ENCODE results near the gene ANKRD9. TPM values are rescaled to one million over a fixed set of nuclear protein-coding genes. Genes with fewer than 3 reads are reported as not detected.

ANKRD9 gene
- total and polyA plus RNA-seq, 4 experiments from 2014 or later: 0.69 to 2.5 (median 1.8) TPM; not detected in 1

Small RNA genes within 50 kb of the gene (microRNA-seq; reads per million reads assigned to microRNA genes)
- not detected for gene MIR4309 (ENCODE audit: borderline microRNAs expressed, borderline number of aligned reads, borderline replicate concordance)

Other genes with a start within 250 kb of the ANKRD9 start
- gene MOK, start 204.6 kb downstream of the ANKRD9 start, total RNA-seq: 1 to 10 TPM in 1 of 2 experiments, under 1 TPM in 1; 0.73 to 1.3 TPM
- gene MOK, start 204.6 kb downstream of the ANKRD9 start, polyA plus RNA-seq: 1 to 10 TPM in 1 of 2 donors, not detected in 1; 1.4 TPM
- gene ZNF839, start 190.0 kb downstream of the ANKRD9 start, total RNA-seq: 10 to 100 TPM; 19.0 to 21.7 TPM
- gene ZNF839, start 190.0 kb downstream of the ANKRD9 start, polyA plus RNA-seq: 1 to 10 TPM; 4.0 to 6.9 TPM
- 10 to 100 TPM; 31.5 to 32.3 TPM for gene CINP, start 146.9 kb downstream of the ANKRD9 start, total RNA-seq
- 10 to 100 TPM; 31.3 to 37.7 TPM for gene CINP, start 146.9 kb downstream of the ANKRD9 start, polyA plus RNA-seq
- gene TECPR2, start 146.8 kb downstream of the ANKRD9 start, total RNA-seq: 10 to 100 TPM in 1 of 2 experiments, 1 to 10 TPM in 1; 9.9 to 12.6 TPM
- 1 to 10 TPM in 1 of 2 donors, under 1 TPM in 1; 0.89 to 5.6 TPM for gene TECPR2, start 146.8 kb downstream of the ANKRD9 start, polyA plus RNA-seq
- 10 to 100 TPM; 19.4 to 21.5 TPM for gene RCOR1, start 82.9 kb upstream of the ANKRD9 start, total RNA-seq
- 1 to 10 TPM in 1 of 2 donors, under 1 TPM in 1; 0.09 to 1.1 TPM for gene RCOR1, start 82.9 kb upstream of the ANKRD9 start, polyA plus RNA-seq